ENCODE measurements around the gene NBPF26.
"Not testable (repeated sequence)": the region's sequence is repeated elsewhere in the genome, so short reads cannot be mapped to it uniquely, and the experiment has no call there.

DNA sequence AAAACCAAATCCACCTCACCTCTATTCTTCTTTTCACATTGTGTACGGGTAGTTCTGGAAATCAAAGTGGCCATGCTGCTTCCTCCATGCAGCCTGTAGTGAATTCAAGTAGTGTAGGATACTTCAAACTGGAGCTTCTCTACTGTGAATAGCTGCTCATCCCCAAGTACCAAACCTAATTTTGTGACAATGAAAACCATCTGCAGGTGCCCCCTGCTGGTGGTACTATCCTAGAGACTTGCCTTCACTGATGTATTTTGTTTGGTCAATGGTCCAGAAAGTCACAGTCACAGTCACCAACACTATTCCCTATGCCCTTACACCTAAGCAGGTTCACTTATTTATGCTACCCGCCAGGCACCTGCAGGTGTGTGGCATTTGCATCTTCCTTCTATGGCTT, 39.3 kb upstream of the NBPF26 start:
- TF ChIP-seq, protein P1, sequence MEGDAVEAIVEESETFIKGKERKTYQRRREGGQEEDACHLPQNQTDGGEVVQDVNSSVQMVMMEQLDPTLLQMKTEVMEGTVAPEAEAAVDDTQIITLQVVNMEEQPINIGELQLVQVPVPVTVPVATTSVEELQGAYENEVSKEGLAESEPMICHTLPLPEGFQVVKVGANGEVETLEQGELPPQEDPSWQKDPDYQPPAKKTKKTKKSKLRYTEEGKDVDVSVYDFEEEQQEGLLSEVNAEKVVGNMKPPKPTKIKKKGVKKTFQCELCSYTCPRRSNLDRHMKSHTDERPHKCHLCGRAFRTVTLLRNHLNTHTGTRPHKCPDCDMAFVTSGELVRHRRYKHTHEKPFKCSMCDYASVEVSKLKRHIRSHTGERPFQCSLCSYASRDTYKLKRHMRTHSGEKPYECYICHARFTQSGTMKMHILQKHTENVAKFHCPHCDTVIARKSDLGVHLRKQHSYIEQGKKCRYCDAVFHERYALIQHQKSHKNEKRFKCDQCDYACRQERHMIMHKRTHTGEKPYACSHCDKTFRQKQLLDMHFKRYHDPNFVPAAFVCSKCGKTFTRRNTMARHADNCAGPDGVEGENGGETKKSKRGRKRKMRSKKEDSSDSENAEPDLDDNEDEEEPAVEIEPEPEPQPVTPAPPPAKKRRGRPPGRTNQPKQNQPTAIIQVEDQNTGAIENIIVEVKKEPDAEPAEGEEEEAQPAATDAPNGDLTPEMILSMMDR (IDR thresholded peaks at IDR 0.05): not testable (repeated sequence)
- TF ChIP-seq POLR2A (IDR thresholded peaks at IDR 0.05): not testable (repeated sequence)

All from lower leg skin (tissue), 3 donors.